CD4-positive, CD25-positive, alpha-beta regulatory T cell (primary cell): ENCODE measurements around the gene MAP2K5. TPM values are rescaled to one million over a fixed set of nuclear protein-coding genes. Genes with fewer than 3 reads are reported as not detected.
A peak's percentile ranks its signal among the peaks of the same experiment; 100 is the strongest.

Experiments used
- ATAC-seq, 2 donors: fragments of 150-1000 bp; cut with Tn5 transposase; one replicate each; pipeline ENCODE4 v1.10.0; 2021; ENCODE audit warnings: low read depth in 2 of 2, moderate number of reproducible peaks in 2 of 2, moderate library complexity in 1 of 2
- DNase-seq, 3 donors: peaks; one replicate each; pipeline versions ENCODE4 v3.0.0 to v3.0.0-alpha.2; 2012 to 2022; ENCODE audit warnings: mixed read lengths in 1 of 3
- H3K27ac ChIP-seq: one replicate; pipeline ENCODE4 v1.7.0; 2013; ENCODE audit warnings: mild to moderate bottlenecking, low read length; ENCODE audit not compliant: insufficient read depth, poor library complexity, severe bottlenecking
- H3K27me3 ChIP-seq: one replicate; pipeline ENCODE4 v1.7.0; 2013; ENCODE audit warnings: low read length; ENCODE audit not compliant: control insufficient read depth, insufficient read depth
- H3K36me3 ChIP-seq: one replicate; pipeline ENCODE4 v1.7.0; 2013; ENCODE audit warnings: mild to moderate bottlenecking, low read length, moderate library complexity; ENCODE audit not compliant: control insufficient read depth, insufficient read depth
- H3K4me1 ChIP-seq: 2 replicates; pipeline ENCODE4 v1.7.0; 2013; ENCODE audit warnings: mild to moderate bottlenecking, low read length; ENCODE audit not compliant: insufficient read depth, control insufficient read depth, poor library complexity, severe bottlenecking
- H3K4me3 ChIP-seq: one replicate; pipeline ENCODE4 v1.7.0; 2013; ENCODE audit warnings: low read depth, mild to moderate bottlenecking, low read length, moderate library complexity
- H3K9me3 ChIP-seq, 2 experiments: 1 replicate in 1 of 2; 2 replicates in 1 of 2; pipeline ENCODE4 v1.7.0; 2013; ENCODE audit warnings: low read length in 2 of 2, mild to moderate bottlenecking in 1 of 2, moderate library complexity in 1 of 2; ENCODE audit not compliant: control insufficient read depth in 2 of 2
- H3K27ac Mint-ChIP-seq, 3 donors: one replicate each; pipeline ENCODE4 v1.8.0; 2020 to 2022; ENCODE audit warnings: mild to moderate bottlenecking in 3 of 3, mixed read lengths in 3 of 3, moderate library complexity in 2 of 3
- H3K27me3 Mint-ChIP-seq: one replicate; pipeline ENCODE4 v1.8.0; 2022; ENCODE audit warnings: mild to moderate bottlenecking, mixed read lengths
- H3K36me3 Mint-ChIP-seq: one replicate; pipeline ENCODE4 v1.8.0; 2020; ENCODE audit warnings: mixed read lengths
- H3K4me1 Mint-ChIP-seq, 4 donors: one replicate each; pipeline ENCODE4 v1.8.0; 2020 to 2022; ENCODE audit warnings: mixed read lengths in 4 of 4, mild to moderate bottlenecking in 1 of 4
- H3K4me3 Mint-ChIP-seq, 4 donors: one replicate each; pipeline ENCODE4 v1.8.0; 2020 to 2022; ENCODE audit warnings: mild to moderate bottlenecking in 4 of 4, mixed read lengths in 4 of 4, moderate library complexity in 3 of 4
- H3K9me3 Mint-ChIP-seq, 7 donors: one replicate each; pipeline ENCODE4 v1.8.0; 2020 to 2022; ENCODE audit warnings: mixed read lengths in 7 of 7, mild to moderate bottlenecking in 3 of 7, moderate library complexity in 2 of 7
- polyA plus RNA-seq, 4 donors: library from polyadenylated mRNA; unstranded; fragments of 300-500 nt; fragmentation: Illumina TruSeq; gene quantifications; one replicate each; pipeline ENCODE4 v1.2.3, GENCODE V29; 2021
- total RNA-seq: library from RNA; stranded (reverse); gene quantifications from one replicate; pipeline ENCODE4 v1.2.3, GENCODE V29; 2022

MAP2K5 gene
- total and polyA plus RNA-seq, 5 donors from 2014 or later: 14.5 to 30.8 (median 17.0) TPM

- peaks cover 0 to 2% (median 0%) of the 10 kb centered on the region in 4 donors for H3K4me1 Mint-ChIP-seq
- H3K4me1 ChIP-seq: no peaks in the 10 kb centered on the region
- no peak overlapping the region for H3K4me3 ChIP-seq
- peaks cover 37% of the 10 kb centered on the region for H3K36me3 Mint-ChIP-seq
- H3K27me3 ChIP-seq: no peaks in the 10 kb centered on the region
- H3K4me3 Mint-ChIP-seq: no peak overlapping the region
- no peak for ATAC-seq
- no peak for DNase-seq
- H3K9me3 ChIP-seq: no peaks in the 10 kb centered on the region
- H3K27ac Mint-ChIP-seq: no peak overlapping the region
- no peaks in the 10 kb centered on the region for H3K27me3 Mint-ChIP-seq
- no peak overlapping the region for H3K27ac ChIP-seq
- no peaks in the 10 kb centered on the region for H3K9me3 Mint-ChIP-seq
- H3K36me3 ChIP-seq: peaks cover 2% of the 10 kb centered on the region
These were observed 233.5 kb downstream of the MAP2K5 start for GRCh38 chr15:67775998-67776397.

GRCh38 chr15:67776600-67776999 lies 234.1 kb downstream of the MAP2K5 start:
- Histone ChIP-seq H3K9me3 (no peaks in the 10 kb centered on the region), H3K4me3 (no peak overlapping the region), H3K36me3 (peaks cover 2% of the 10 kb centered on the region), H3K27me3 (no peaks in the 10 kb centered on the region), H3K27ac (no peak overlapping the region), H3K4me1 (no peaks in the 10 kb centered on the region)
- ATAC-seq (no peak), DNase-seq (no peak)
- Mint-ChIP-seq H3K4me3 (no peak overlapping the region), H3K27me3 (no peaks in the 10 kb centered on the region), H3K9me3 (no peaks in the 10 kb centered on the region), H3K36me3 (peaks cover 37% of the 10 kb centered on the region), H3K27ac (no peak overlapping the region), H3K4me1 (peaks cover 0 to 2% (median 0%) of the 10 kb centered on the region in 4 donors)

- ATAC-seq (no peak), DNase-seq (no peak)
- Histone ChIP-seq H3K36me3 (peaks cover 2% of the 10 kb centered on the region), H3K9me3 (no peaks in the 10 kb centered on the region), H3K27ac (no peak overlapping the region), H3K4me1 (no peaks in the 10 kb centered on the region), H3K4me3 (no peak overlapping the region), H3K27me3 (no peaks in the 10 kb centered on the region)
- no peak overlapping the region for H3K27ac Mint-ChIP-seq
- H3K4me1 Mint-ChIP-seq: peaks cover 0 to 2% (median 0%) of the 10 kb centered on the region in 4 donors
- no peak overlapping the region for H3K4me3 Mint-ChIP-seq
- peaks cover 37% of the 10 kb centered on the region for H3K36me3 Mint-ChIP-seq
- no peaks in the 10 kb centered on the region for H3K27me3 Mint-ChIP-seq
- H3K9me3 Mint-ChIP-seq: no peaks in the 10 kb centered on the region
These were observed 234.6 kb downstream of the MAP2K5 start for GRCh38 chr15:67777071-67777470.

GRCh38 chr15:67777773-67778172 lies 235.3 kb downstream of the MAP2K5 start:
- peaks cover 0 to 2% (median 0%) of the 10 kb centered on the region in 4 donors for H3K4me1 Mint-ChIP-seq
- H3K27me3 ChIP-seq: no peaks in the 10 kb centered on the region
- H3K27me3 Mint-ChIP-seq: no peaks in the 10 kb centered on the region

GRCh38 chr15:67778968-67779548 lies 236.6 kb downstream of the MAP2K5 start:
- ATAC-seq (no peak), DNase-seq (no peak)
- H3K9me3 Mint-ChIP-seq: no peaks in the 10 kb centered on the region
- H3K4me3 Mint-ChIP-seq: no peak overlapping the region
- Histone ChIP-seq H3K4me1 (no peaks in the 10 kb centered on the region), H3K4me3 (no peak overlapping the region), H3K27ac (no peak overlapping the region), H3K36me3 (peaks cover 2% of the 10 kb centered on the region), H3K27me3 (no peaks in the 10 kb centered on the region), H3K9me3 (no peaks in the 10 kb centered on the region)
- H3K27me3 Mint-ChIP-seq: no peaks in the 10 kb centered on the region
- H3K4me1 Mint-ChIP-seq: peaks cover 0 to 10% (median 8%) of the 10 kb centered on the region in 4 donors
- H3K27ac Mint-ChIP-seq: no peak overlapping the region
- peaks cover 41% of the 10 kb centered on the region for H3K36me3 Mint-ChIP-seq

More at GRCh38 chr15:67777773-67778172, 235.3 kb downstream of the MAP2K5 start:
- ATAC-seq (no peak), DNase-seq (no peak)
- Mint-ChIP-seq H3K9me3 (no peaks in the 10 kb centered on the region), H3K36me3 (peaks cover 33% of the 10 kb centered on the region), H3K27ac (no peak overlapping the region), H3K4me3 (no peak overlapping the region)
- Histone ChIP-seq H3K36me3 (peaks cover 2% of the 10 kb centered on the region), H3K27ac (no peak overlapping the region), H3K9me3 (no peaks in the 10 kb centered on the region), H3K4me1 (no peaks in the 10 kb centered on the region), H3K4me3 (no peak overlapping the region)

- ATAC-seq (no peak), DNase-seq (no peak)
- Mint-ChIP-seq H3K4me1 (peaks cover 0 to 16% (median 13%) of the 10 kb centered on the region in 4 donors), H3K36me3 (peaks cover 40% of the 10 kb centered on the region), H3K27ac (peak overlapping the region in 1 of 3 donors; percentile 33), H3K9me3 (no peaks in the 10 kb centered on the region), H3K4me3 (no peak overlapping the region), H3K27me3 (no peaks in the 10 kb centered on the region)
- H3K4me3 ChIP-seq: no peak overlapping the region
- peaks cover 3% of the 10 kb centered on the region for H3K4me1 ChIP-seq
- H3K27ac ChIP-seq: no peak overlapping the region
- no peaks in the 10 kb centered on the region for H3K27me3 ChIP-seq
- H3K9me3 ChIP-seq: no peaks in the 10 kb centered on the region
- peaks cover 2% of the 10 kb centered on the region for H3K36me3 ChIP-seq
These were observed 237.1 kb downstream of the MAP2K5 start for GRCh38 chr15:67779549-67780111.

- Histone ChIP-seq H3K4me3 (no peak overlapping the region), H3K4me1 (peaks cover 3% of the 10 kb centered on the region), H3K9me3 (no peaks in the 10 kb centered on the region), H3K27ac (no peak overlapping the region), H3K27me3 (no peaks in the 10 kb centered on the region), H3K36me3 (no peaks in the 10 kb centered on the region)
- no peak overlapping the region for H3K27ac Mint-ChIP-seq
- no peaks in the 10 kb centered on the region for H3K9me3 Mint-ChIP-seq
- ATAC-seq (no peak), DNase-seq (no peak)
- no peaks in the 10 kb centered on the region for H3K27me3 Mint-ChIP-seq
- peaks cover 0 to 22% (median 13%) of the 10 kb centered on the region in 4 donors for H3K4me1 Mint-ChIP-seq
- no peak overlapping the region for H3K4me3 Mint-ChIP-seq
- H3K36me3 Mint-ChIP-seq: peaks cover 45% of the 10 kb centered on the region
These were observed 238.6 kb downstream of the MAP2K5 start for GRCh38 chr15:67781061-67781460.
